Activated naive CD4-positive, alpha-beta T cell treated with anti-CD3 and anti-CD28 coated beads, Interleukin-2, amount 10 ng/mL, durations not matched to agents 7 days and 5 days (primary cell): ENCODE measurements around the gene PRXL2C.
"Not testable (repeated sequence)": the region's sequence is repeated elsewhere in the genome, so short reads cannot be mapped to it uniquely, and the experiment has no call there.

Source experiments
- CTCF ChIA-PET: fragments of 350-600 bp; sonication (Branson Sonifier 250); formaldehyde crosslinking; loops from one replicate; lab custom pipeline; 2021; ENCODE audit warnings: antibody characterized with exemption; lab: Charles Lee
- DNase-seq: peaks from one replicate; pipeline ENCODE4 v3.0.0-alpha.2; 2020
- H3K27ac Mint-ChIP-seq: one replicate; pipeline ENCODE4 v1.8.0; 2021; ENCODE audit warnings: mild to moderate bottlenecking, moderate library complexity, mixed read lengths
- H3K27me3 Mint-ChIP-seq: one replicate; pipeline ENCODE4 v1.8.0; 2021; ENCODE audit warnings: mild to moderate bottlenecking, mixed read lengths
- H3K36me3 Mint-ChIP-seq: one replicate; pipeline ENCODE4 v1.8.0; 2021; ENCODE audit warnings: mixed read lengths
- H3K4me1 Mint-ChIP-seq: one replicate; pipeline ENCODE4 v1.8.0; 2021; ENCODE audit warnings: mixed read lengths
- H3K4me3 Mint-ChIP-seq: one replicate; pipeline ENCODE4 v1.8.0; 2021; ENCODE audit warnings: mild to moderate bottlenecking, moderate library complexity, mixed read lengths
- H3K9me3 Mint-ChIP-seq: one replicate; pipeline ENCODE4 v1.8.0; 2021; ENCODE audit warnings: mixed read lengths

PRXL2C gene

DNA sequence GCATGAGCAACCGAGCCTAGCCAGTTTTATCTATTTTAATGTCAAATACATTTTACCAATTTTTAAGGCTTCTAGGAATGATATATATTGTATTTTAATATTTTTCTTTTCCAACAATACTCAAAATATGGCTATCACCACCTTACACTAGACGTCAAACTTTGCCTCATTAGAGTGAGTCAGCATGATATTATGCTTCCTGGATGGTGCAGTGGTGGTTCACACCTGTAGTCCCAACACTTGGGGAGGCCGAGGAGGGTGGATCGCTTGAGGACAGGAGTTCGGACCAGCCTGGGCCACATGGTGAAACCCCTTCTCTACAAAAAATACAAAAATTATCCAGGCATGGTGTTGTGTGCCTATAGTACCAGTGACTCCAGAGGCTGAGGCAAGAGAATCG is 28.2 kb downstream of the PRXL2C start:
- Mint-ChIP-seq H3K27me3 (peaks cover 30% of the 10 kb centered on the region), H3K4me3 (no peak overlapping the region), H3K27ac (no peak overlapping the region), H3K9me3 (no peaks in the 10 kb centered on the region), H3K4me1 (no peaks in the 10 kb centered on the region), H3K36me3 (no peaks in the 10 kb centered on the region)
- CTCF ChIA-PET, result no interaction called here
- DNase-seq, result no peak

DNA sequence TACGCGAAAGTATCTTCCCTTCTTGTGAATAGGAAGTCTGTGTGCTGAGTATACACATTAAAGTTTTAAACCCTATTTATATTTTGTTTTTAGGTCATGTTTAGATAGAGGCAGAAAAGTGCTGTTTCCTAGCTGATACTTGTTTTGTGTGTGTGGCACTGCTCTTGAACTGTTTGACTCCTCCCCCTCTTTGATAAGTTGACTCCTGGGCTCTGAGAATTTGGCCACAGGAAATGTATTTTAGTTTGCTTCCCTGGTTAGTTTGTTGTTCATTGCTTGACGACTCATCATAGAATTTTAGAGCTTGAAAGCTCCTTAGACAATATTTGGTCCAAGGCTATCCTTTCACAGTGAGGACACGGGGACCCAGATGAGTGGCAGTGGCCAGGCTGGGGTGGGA is 33.5 kb downstream of the PRXL2C start:
- peaks cover 46% of the 10 kb centered on the region for H3K27me3 Mint-ChIP-seq
- peaks cover 16% of the 10 kb centered on the region for H3K4me1 Mint-ChIP-seq
- no peaks in the 10 kb centered on the region for H3K9me3 Mint-ChIP-seq
- H3K4me3 Mint-ChIP-seq, result no peak overlapping the region
- CTCF ChIA-PET, result interaction anchor here (0.8 kb wide), 1 partner anchor 179 kb away, joined by 4 read pairs; no protein-coding TSS in a partner anchor
- H3K36me3 Mint-ChIP-seq, result no peaks in the 10 kb centered on the region
- no peak for DNase-seq
- no peak overlapping the region for H3K27ac Mint-ChIP-seq

DNA sequence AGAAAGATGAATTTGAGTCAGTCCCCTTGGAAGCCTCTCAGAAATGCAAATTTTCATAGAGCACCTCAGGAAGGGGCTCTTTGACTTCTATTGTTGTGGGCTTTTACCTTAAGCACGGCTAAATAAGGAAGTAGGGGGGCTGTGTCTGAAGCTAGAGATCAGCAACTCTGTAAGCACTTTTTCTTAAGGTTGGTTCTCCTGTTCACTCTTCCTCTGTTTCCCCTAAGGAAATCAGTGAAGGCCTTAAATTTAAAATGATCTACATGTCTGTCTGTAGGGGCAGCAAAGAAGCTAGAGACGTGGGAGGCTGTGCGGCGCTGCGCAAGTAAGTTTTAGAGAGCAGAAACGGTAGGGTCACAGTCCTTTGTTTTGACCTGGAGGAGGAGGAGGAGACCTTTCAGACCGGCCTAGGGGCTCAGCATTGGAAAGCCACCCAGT is 34.3 kb downstream of the PRXL2C start:
- H3K4me1 Mint-ChIP-seq, result peaks cover 16% of the 10 kb centered on the region
- H3K36me3 Mint-ChIP-seq, result no peaks in the 10 kb centered on the region
- peaks cover 53% of the 10 kb centered on the region for H3K27me3 Mint-ChIP-seq
- H3K4me3 Mint-ChIP-seq, result no peak overlapping the region
- DNase-seq, result no peak
- H3K9me3 Mint-ChIP-seq, result no peaks in the 10 kb centered on the region
- H3K27ac Mint-ChIP-seq, result no peak overlapping the region
- CTCF ChIA-PET, result interaction anchor here (0.8 kb wide), 1 partner anchor 178 kb away, joined by 4 read pairs; no protein-coding TSS in a partner anchor

DNA sequence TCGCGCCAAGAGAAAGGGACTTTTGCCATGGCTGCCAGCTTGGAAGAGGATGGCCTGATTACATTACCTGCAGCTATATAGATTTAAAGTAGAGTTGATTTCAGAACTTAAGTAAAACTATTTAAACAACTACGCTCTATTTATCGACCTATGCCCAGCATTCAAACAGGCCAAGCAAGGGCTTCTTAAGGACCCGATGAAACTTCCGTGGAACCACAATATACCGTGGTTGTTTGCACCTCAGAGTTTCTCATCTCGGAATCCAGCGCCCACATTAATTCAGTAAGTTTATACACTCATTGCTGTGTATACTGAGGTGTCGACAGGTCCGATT is 35.0 kb downstream of the PRXL2C start:
- Mint-ChIP-seq H3K9me3 (no peaks in the 10 kb centered on the region), H3K27me3 (peaks cover 57% of the 10 kb centered on the region), H3K4me3 (peak overlapping the region; percentile 72), H3K27ac (no peak overlapping the region), H3K4me1 (peaks cover 16% of the 10 kb centered on the region), H3K36me3 (no peaks in the 10 kb centered on the region)
- no peak for DNase-seq
- CTCF ChIA-PET, result no interaction called here

DNA sequence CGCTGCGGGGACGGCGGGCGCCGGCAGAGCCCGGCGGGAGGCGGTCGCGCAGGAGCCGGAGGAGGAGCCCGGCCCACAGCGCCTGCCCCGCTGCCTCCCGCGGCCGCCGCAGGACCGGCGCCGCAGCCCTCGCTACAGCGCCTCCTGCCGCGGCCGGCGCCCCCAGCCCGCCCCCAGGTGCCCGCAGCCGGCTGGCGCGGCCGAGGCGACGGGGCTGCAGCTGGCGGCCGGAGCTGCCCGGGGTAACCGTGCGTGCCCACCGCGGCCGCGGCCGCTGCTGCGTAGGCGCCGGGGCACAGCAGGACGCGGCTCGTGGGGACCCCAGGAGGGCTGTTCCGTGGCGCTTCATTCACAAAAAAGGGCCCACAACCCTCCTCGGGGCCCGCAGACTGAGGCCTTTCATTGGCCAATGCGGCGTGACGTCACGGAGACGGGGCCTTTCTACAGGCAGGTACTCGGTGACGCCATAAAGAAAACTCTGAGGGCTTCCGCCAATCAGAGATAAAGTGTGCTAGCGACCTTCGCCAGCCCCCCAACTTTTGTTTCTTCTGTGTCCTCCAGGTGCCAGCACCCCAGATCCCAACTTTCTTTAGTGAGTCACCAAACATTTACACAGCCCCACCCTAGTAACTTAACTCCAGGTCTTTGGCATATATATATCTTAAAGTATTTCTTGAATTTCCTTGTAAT is 35.5 kb downstream of the PRXL2C start, which contains the start of gene CDC14B:
Gene CDC14B, minus strand, starts transcription at position 353 of the 690 bp plus-strand sequence. CDS start 465 bp downstream, outside the sequence.
- DNase-seq, result peak; percentile 79
- no peak within 1 kb of the TSS for H3K27ac Mint-ChIP-seq
- CTCF ChIA-PET, result no interaction called here
- H3K4me1 Mint-ChIP-seq, result peaks cover 16% of the 10 kb centered on the region
- no peaks in the 10 kb centered on the region for H3K36me3 Mint-ChIP-seq
- no peaks in the 10 kb centered on the region for H3K9me3 Mint-ChIP-seq
- peaks cover 61% of the 10 kb centered on the region for H3K27me3 Mint-ChIP-seq
- H3K4me3 Mint-ChIP-seq, result peak within 1 kb of the TSS; percentile 72

DNA sequence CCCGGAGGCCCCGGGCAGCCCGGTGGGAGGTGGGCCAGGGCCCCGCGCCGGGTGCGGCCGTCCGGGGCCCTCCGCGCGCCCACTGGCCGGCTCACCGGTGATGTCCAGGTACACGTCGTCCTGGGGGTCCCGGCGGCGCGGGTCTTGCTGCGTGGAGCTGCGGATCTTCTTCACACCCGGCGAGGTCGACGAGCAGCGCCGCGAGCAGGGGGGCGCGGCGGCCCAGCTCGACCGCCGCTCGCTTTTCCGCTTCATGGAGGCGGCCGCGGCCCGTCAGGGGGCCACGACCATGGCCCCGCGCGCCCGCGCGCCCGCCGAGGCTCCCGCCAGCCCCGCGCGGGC is 36.0 kb downstream of the PRXL2C start:
- Mint-ChIP-seq H3K27me3 (peaks cover 63% of the 10 kb centered on the region), H3K4me3 (no peak overlapping the region), H3K4me1 (peaks cover 16% of the 10 kb centered on the region), H3K9me3 (no peaks in the 10 kb centered on the region), H3K27ac (no peak overlapping the region), H3K36me3 (no peaks in the 10 kb centered on the region)
- CTCF ChIA-PET, result no interaction called here
- no peak for DNase-seq

DNA sequence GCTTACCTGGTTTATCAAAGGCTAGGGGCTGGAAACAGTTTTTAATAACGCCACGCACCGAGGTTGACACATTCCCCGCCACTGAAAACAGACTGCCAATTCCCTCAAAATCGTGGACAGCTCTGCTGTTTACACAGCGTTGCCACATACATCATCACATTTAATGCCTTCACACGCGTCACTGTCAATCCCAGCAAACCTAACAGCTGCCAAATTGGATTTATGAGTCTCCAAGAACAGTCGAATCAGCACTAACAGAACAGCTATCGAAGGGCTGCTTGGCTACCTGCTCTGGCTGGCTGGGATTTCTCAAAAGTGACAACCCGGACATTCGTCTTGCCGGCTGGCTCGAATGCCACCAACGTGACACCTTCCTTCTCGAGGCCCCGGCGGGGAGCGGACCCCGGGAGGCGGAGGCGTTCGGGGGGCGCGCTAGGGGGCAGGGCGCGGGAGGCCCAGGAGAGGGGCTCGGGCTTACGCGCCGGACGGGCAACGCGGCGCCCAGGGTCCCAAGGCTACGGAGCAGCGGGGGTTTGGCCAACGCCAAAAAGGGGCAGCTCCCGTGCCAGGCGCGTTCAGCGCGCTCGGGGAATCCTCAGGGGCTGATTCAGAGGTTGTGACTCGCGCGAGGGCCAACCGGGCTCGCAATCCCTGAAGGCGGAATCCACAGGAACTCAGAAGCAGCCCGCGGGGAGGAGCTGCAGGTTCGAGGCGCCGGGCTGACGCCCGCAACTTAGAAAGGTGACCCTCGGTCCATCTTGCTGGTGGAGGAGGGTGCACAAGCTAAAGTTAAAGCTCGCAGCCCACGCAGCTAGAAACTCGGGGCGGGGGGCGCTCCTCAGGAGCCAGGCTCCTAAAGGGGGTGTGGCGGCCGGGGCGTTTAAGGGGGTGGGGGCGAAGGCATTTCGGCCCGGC is 36.7 kb downstream of the PRXL2C start:
- Mint-ChIP-seq H3K27me3 (peaks cover 63% of the 10 kb centered on the region), H3K27ac (no peak overlapping the region), H3K9me3 (no peaks in the 10 kb centered on the region), H3K4me1 (peaks cover 16% of the 10 kb centered on the region), H3K4me3 (peak overlapping the region; percentile 57), H3K36me3 (no peaks in the 10 kb centered on the region)
- peak; percentile 31 for DNase-seq
- CTCF ChIA-PET, result interaction anchor here (0.6 kb wide), 1 partner anchor 650 kb away, joined by 3 read pairs; no protein-coding TSS in a partner anchor

DNA sequence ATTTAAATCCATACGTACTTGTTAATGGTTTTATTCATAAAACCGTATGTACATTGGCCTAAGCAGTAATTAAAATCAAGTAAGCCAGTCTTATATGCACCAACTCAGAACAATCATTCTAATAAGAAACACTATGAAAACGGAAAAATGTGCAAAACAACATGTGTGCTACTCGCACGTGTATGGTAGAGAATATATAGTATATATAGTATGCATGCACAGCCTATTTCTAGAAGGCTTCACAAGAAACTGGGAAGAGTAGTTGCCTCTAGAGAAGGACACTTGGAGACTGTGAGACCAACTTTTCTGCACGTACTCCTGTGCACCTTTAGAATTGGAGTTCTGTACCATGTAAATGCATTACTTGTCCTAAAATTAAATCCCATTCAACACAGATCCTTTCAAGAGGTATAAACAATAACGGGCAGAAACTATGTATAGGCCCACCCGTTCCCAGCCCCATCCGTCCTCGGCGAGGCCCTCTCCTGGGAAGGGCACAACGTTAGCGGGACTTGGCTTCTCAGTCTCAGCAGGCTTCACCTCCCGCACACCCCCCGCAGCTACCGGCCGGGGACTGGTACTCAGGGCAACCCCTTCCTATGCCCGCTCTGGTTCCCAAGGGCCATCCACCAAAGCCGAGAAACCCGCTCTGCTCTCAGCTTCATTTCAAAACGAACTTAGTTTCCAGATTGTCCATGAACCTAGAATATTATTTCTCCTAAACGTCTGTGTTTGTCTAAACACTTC is 37.5 kb downstream of the PRXL2C start:
- CTCF ChIA-PET, result interaction anchor here (0.6 kb wide), 1 partner anchor 651 kb away, joined by 3 read pairs; no protein-coding TSS in a partner anchor
- H3K27me3 Mint-ChIP-seq, result peaks cover 64% of the 10 kb centered on the region
- no peak overlapping the region for H3K27ac Mint-ChIP-seq
- H3K4me3 Mint-ChIP-seq, result peak overlapping the region; percentile 8
- H3K4me1 Mint-ChIP-seq, result peaks cover 16% of the 10 kb centered on the region
- no peaks in the 10 kb centered on the region for H3K9me3 Mint-ChIP-seq
- H3K36me3 Mint-ChIP-seq, result no peaks in the 10 kb centered on the region
- no peak for DNase-seq

DNA sequence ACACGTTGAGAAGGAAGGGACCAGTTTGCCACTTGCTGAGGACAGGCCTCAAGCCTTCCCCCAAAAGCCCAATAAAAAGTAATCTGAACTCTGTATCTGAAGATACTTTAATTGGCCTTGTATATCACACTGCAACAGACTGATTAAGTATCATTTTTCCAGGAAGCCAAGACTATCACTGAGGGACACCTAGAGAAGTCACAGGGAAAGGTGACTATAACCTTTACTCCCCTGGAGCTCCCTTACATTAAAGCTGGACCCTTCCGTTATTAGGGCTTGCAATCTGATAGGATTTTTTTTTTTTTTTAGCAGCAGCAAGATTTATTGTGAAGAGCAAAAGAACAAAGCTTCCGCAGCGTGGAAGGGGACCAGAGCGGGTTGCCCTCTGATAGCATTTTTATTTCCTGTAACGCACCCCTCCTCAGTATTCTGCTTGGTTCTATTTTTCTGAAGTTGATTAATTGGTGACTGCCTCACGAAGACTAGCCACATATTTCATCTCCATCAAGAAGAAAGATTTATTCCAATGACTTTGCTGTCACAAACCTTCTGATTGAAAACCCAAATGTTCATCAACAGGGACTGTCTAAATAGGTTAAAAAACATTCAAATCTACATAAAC is 38.2 kb downstream of the PRXL2C start:
- DNase-seq, result no peak

DNA sequence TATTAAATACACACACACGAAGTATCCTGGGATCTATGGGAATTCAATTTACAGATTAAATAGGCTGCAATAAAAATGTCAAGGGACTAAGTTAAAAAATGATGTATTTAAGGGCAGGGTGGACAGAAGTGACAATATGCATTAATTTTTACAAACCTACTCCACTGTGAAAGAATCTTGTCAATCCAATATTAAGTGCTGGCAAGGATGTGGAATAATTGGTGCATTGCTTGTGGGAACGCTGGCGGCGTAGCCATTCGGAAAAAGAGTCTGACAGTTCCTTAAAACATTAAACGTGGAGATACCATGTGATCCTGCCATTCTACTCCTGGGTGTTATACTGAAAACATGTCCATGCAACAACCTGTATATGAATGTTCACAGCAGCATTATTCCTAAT is 39.7 kb downstream of the PRXL2C start:
- CTCF ChIA-PET, result no interaction called here
- Mint-ChIP-seq H3K27me3 (peaks cover 55% of the 10 kb centered on the region), H3K27ac (no peak overlapping the region), H3K4me3 (no peak overlapping the region), H3K36me3 (no peaks in the 10 kb centered on the region), H3K4me1 (peaks cover 13% of the 10 kb centered on the region), H3K9me3 (no peaks in the 10 kb centered on the region)
- DNase-seq, result no peak

More for the DNA sequence above, 38.2 kb downstream of the PRXL2C start:
- H3K4me3 Mint-ChIP-seq, result no peak overlapping the region
- peaks cover 16% of the 10 kb centered on the region for H3K4me1 Mint-ChIP-seq
- CTCF ChIA-PET, result no interaction called here
- H3K9me3 Mint-ChIP-seq, result no peaks in the 10 kb centered on the region
- no peak overlapping the region for H3K27ac Mint-ChIP-seq
- H3K27me3 Mint-ChIP-seq, result peaks cover 66% of the 10 kb centered on the region
- no peaks in the 10 kb centered on the region for H3K36me3 Mint-ChIP-seq

DNA sequence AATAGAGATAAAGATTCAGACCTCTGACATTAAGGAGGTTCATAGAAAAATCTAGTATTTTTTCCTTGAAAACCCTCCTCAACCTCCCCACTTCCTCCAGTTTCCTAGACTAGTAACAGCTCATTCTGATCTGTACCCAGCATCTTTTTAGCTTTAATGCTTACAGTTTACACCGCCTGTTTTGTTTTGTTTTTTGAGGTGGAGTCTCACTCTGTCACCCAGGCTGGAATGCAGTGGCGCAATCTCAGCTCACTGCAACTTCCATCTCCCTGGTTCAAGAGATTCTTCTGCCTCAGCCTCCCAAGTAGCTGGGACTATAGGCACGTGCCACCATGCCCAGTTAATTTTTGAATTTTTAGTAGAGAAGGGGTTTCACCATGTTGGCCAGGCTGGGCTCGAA is 40.5 kb downstream of the PRXL2C start:
- H3K4me3 Mint-ChIP-seq, H3K27ac Mint-ChIP-seq, H3K4me1 Mint-ChIP-seq, H3K36me3 Mint-ChIP-seq, DNase-seq, H3K9me3 Mint-ChIP-seq: not testable (repeated sequence)
- peaks cover 48% of the 10 kb centered on the region for H3K27me3 Mint-ChIP-seq
- CTCF ChIA-PET, result interaction anchor here (0.7 kb wide), 1 partner anchor 174 kb away, joined by 3 read pairs; no protein-coding TSS in a partner anchor

DNA sequence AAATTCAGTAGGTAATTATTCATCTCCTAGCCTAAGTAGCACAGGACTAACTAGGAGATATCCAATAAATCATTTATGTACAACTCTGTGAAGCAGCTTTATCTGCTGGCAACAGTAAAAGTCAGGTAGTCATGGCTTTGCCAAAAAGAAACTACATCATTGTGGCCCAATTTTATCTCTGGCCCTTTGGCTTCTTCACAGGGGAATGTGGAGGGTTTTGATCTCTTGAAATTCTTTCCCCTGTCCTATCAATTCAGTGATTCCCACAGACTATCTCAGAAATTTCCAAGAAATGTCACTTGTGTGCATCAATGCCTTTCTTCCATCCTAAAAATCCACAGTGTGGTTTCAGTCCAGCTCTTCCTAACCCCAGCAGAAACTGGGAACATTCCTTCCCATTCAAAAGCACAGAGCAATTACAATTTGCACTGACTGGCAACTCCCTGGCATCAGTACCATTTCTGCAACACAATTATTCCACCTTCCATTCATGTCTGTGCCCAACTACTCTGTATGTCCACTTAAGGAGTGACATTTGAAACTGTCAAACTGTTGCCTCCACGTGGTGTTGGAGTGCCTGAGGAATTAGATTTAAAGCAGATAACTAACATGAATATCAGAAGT is 42.0 kb downstream of the PRXL2C start:
- H3K36me3 Mint-ChIP-seq, result no peaks in the 10 kb centered on the region
- CTCF ChIA-PET, result no interaction called here
- H3K9me3 Mint-ChIP-seq, result no peaks in the 10 kb centered on the region
- peaks cover 2% of the 10 kb centered on the region for H3K4me1 Mint-ChIP-seq
- no peak overlapping the region for H3K27ac Mint-ChIP-seq
- DNase-seq, result no peak
- peaks cover 42% of the 10 kb centered on the region for H3K27me3 Mint-ChIP-seq
- no peak overlapping the region for H3K4me3 Mint-ChIP-seq

DNA sequence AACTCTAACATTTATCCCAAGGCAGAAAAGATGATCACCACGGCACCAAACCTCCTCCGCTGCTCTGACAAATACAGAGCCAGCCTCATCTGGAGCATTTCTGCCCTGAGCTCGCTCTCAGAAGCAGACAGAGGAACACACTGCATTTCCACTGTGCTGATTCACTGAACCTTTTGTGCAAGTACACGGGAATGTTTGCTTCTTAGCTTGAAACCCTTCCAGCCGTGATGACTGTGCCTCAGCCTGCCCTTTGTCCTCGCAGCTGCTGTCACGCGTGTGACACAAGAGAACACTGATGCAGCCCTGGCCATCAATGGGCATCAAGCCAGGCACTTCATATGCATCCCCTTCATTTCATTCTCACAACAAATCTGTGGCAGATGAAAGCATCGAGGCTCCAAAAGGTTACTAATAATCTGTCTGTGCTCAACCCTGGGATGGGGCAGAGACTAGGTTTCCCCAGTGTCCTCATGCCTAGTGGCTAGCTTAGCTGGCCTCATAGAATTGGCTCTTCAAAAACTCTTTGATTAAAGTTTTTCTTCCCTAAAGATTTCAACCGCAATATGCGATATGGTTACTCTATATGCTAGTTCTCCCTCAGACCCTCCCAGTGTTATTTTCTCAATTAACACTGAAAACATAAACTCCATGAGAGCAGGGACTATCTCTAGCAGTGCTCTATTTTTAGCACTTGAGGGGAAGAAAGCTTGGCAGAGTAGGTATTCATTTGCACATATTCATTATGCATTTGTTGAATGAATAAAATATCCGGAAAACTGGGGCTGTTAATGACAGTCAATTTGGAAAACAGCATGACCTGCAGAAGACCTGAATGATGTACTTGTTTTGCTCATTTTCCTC is 42.8 kb downstream of the PRXL2C start:
- no peaks in the 10 kb centered on the region for H3K9me3 Mint-ChIP-seq
- CTCF ChIA-PET, result no interaction called here
- peaks cover 41% of the 10 kb centered on the region for H3K27me3 Mint-ChIP-seq
- no peaks in the 10 kb centered on the region for H3K4me1 Mint-ChIP-seq
- DNase-seq, result no peak
- H3K4me3 Mint-ChIP-seq, result no peak overlapping the region
- no peak overlapping the region for H3K27ac Mint-ChIP-seq
- H3K36me3 Mint-ChIP-seq, result no peaks in the 10 kb centered on the region
